HG03520 (cell line): ENCODE measurements around the gene CDHR2.

ENCODE experiments used
- ATAC-seq: cut with Tn5 transposase; IDR thresholded peaks from one replicate; pipeline ENCODE4 v1.9.1; 2021; ENCODE audit warnings: mild to moderate bottlenecking, moderate library complexity; ENCODE audit not compliant: unreplicated experiment

The CDHR2 gene, protein sequence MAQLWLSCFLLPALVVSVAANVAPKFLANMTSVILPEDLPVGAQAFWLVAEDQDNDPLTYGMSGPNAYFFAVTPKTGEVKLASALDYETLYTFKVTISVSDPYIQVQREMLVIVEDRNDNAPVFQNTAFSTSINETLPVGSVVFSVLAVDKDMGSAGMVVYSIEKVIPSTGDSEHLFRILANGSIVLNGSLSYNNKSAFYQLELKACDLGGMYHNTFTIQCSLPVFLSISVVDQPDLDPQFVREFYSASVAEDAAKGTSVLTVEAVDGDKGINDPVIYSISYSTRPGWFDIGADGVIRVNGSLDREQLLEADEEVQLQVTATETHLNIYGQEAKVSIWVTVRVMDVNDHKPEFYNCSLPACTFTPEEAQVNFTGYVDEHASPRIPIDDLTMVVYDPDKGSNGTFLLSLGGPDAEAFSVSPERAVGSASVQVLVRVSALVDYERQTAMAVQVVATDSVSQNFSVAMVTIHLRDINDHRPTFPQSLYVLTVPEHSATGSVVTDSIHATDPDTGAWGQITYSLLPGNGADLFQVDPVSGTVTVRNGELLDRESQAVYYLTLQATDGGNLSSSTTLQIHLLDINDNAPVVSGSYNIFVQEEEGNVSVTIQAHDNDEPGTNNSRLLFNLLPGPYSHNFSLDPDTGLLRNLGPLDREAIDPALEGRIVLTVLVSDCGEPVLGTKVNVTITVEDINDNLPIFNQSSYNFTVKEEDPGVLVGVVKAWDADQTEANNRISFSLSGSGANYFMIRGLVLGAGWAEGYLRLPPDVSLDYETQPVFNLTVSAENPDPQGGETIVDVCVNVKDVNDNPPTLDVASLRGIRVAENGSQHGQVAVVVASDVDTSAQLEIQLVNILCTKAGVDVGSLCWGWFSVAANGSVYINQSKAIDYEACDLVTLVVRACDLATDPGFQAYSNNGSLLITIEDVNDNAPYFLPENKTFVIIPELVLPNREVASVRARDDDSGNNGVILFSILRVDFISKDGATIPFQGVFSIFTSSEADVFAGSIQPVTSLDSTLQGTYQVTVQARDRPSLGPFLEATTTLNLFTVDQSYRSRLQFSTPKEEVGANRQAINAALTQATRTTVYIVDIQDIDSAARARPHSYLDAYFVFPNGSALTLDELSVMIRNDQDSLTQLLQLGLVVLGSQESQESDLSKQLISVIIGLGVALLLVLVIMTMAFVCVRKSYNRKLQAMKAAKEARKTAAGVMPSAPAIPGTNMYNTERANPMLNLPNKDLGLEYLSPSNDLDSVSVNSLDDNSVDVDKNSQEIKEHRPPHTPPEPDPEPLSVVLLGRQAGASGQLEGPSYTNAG (N-terminal part only)

DNA sequence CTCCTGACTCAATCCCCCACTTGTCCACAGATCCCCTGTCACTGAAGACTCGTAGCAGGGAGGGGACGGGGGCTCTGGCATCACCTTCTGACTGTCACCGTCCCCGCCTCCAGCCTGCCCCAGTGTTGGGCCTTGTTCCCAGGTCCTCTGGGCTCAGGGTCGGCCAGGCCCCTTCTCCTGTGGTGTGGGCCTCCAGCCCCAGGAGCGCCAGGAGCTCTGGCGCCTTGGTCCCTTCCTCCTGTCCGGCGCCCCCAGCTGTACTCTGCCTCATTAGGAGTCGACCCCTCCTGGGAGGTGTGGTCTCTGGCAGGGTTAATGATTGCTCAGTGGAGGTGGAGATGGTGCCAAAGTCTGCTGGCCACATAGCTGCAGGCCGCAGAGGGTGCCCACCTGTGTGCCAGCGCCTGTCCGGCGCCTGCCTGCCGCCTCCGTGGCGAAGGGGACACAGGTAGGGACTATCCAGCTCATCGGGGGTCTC is at the start of gene CDHR2:
CDHR2 (plus strand) TSS at position 376 of the 478 bp plus-strand sequence. CDS start 16,011 bp downstream, outside the sequence.
- ATAC-seq: no peak

- ATAC-seq: no peak
Measured at GRCh38 chr5:176500511-176500910, 48.6 kb upstream of the CDHR2 start.

GRCh38 chr5:176501333-176501732 is 47.8 kb upstream of the CDHR2 start:
- ATAC-seq: no peak

GRCh38 chr5:176503496-176503895 is 45.6 kb upstream of the CDHR2 start:
- no peak for ATAC-seq

DNA sequence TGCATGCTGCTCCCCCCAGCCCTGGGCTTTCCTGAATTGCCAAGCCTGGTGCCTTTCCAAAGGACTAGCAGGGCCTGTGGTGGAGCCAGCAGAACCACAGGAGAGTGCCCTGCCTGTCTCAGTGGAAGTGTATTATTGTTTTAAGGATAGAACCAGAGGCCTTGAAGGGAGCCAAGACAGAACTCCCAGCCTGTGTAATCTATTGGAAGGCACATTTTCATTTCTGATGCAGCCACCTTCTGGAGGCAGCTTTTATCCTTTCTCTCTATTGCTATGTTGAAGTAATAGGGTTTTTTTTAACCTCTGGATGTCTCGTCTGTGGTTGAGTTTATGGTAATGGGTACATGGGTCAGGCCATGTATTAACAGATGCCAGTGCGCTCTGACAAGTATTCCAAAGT is 41.2 kb upstream of the CDHR2 start:
- no peak for ATAC-seq

DNA sequence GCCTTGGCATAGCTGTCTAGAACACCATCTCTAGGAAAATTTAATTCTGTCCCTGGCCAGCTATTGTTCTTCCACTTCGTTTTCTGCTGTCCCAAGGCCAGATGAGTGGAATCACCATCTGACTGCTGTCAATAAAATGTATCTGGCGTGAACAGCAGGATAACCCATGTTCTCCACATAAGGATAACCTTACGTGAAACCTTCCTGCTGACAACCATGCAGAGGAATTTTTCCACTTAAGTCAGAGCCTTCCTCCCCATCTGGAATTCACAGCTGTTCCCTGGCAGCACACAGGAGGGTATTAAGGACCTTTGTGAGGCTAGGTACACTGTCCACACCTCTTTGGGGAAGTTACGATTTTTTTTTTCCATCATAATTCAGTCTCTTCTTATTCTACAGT is 40.5 kb upstream of the CDHR2 start:
- no peak for ATAC-seq

DNA sequence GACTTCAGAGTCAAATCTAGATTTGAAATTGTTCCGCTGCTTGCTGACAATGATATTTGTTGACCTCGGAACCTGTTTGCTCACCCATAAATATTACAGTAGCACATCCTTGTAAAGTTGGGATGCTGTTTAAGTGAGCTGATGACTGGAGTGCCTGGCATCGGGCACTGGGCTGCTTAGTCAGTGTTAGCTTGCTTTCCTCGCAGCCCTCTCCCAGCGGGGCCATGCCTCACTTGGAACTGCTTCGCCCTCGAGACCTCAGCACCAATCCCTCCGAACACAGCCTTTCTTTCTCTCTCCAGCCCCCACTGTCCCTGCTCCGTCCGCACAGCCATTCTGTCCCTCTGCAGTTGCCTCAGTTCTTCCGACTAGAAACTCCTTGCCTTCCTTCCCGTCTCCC is 35.4 kb upstream of the CDHR2 start:
- ATAC-seq: no peak

DNA sequence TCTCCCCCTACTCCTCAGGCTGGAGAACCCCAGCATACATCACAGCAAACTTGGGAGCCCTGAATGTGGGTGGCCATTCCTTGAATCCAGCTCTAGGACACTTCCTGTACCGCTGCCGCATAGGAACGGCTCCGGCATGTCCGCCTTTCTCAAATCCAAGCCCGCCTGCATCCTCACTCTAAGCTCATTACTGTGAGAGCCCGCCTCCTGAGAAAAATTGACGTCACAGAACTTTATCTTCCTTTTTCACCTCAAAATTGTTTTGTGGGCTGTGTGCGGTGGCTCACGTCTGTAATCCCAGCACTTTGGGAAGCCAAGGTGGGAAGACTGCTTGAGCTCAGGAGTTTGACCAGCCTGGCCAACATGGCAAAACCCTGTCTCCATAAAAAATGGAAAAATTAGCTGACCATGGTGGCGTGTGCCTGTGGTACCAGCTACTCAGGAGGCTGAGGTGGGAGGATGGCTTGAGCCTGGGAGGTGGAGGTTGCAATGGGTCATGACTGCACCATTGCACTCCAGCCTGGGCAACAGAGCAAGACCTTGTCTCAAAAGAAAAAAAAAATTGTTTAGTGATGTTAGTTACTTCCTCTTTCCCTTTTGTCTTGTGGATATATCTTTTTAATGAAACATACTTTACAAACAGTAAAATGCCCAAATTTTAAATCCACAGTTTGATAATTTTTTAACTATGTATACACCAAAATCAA is 34.7 kb upstream of the CDHR2 start:
- no peak for ATAC-seq

DNA sequence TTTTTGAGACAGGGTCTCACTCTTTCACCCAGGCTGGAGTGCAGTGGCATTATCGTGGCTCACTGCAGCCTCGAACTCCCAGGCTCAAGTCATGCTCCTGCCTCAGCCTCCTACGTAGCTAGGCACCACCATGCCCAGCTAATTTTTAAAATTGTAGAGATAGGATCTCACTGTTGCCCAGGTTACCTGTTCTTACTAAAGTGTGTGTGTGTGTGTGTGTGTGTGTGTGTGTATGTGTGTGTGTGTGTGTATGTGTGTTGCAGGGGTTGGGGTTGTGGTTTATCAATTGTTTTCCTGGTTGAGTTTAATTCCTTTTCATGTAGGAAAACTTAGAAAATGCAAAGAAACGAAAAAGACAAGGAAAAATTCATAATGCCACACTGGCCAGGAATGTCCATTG is 33.7 kb upstream of the CDHR2 start:
- ATAC-seq: no peak

- no peak for ATAC-seq
Measured at GRCh38 chr5:176517053-176517661, 32.0 kb upstream of the CDHR2 start.

DNA sequence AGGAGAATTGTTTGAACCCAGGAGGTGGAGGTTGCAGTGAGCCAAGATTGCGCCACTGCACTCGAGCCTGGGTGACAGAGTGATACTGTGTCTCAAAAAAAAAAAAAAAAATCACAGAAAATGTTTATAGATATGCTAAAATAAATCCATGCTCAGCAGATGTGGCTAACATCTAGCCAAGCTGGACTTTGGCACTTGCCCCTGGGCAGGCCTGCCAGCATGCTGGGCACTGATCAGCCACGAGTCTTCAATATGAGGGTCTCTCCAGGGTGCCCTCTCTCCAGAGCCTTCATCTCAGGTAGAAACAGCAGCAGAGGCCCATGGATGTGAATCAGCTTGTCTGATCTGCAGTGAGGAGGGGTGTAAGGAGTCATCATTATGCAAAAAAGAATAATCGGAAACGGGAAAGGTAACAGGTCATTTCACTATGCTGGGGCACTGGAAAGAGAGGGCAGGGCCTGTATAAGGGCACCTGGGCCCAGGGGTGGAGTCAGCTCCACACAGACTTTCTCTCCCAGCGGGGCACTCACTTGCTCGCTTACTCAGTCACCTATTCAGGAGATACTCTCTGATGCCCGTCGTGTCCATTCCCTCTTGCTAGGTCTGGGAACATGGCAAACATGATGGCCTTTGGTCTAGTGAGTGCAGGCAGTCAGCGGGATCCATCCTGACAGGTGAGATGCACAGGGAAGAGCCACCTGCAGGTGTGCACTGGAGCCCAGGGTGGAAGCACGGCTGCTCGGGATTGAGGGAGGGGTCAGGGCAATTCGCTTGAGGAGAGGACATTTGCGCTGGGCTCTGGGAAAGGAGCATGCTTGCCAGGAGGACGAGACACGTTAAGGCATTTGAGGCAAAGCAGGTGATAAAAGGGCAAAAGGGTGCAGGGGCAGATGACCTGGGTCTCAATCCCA is 29.1 kb upstream of the CDHR2 start:
- ATAC-seq: no peak

DNA sequence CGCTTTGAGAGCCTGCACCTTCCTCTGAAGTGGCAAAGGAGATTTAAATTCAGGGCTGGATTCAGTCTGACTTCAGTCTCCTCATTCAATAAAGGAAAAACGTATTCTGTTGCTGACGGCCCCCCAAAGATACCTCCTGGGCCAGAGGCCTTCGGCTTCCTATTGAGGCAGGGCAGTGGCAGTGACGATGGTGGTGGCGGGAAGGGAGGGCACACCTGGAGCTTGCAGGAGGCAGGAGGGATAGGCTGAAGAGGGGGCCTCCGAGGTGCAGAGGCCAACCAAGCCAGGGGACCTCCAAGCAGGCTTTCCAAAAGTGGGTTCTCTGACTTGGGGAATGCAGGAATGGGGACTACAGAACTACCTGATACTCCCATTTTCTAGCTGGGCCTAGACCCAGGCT is 27.9 kb upstream of the CDHR2 start:
- no peak for ATAC-seq

GRCh38 chr5:176521699-176522263 is 27.4 kb upstream of the CDHR2 start:
- ATAC-seq: no peak

DNA sequence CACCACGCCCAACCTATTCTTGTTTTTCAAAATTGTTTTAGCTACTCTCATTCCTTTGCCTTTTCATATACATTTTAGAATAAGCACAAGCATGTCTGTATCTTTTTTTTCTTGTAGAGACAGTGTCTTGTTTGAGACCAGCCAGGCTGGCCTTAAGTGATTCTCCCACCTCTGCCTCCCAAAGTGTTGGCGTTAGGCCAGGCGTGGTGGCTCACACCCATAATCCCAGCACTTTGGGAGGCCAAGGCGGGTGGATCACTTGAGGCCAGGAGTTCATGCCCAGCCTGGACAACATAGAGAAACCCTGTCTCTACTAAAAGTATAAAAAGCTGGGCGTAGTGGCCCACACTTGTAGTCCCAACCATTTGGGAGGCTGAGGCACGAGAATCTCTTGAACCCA is 25.0 kb upstream of the CDHR2 start:
- no peak for ATAC-seq

DNA sequence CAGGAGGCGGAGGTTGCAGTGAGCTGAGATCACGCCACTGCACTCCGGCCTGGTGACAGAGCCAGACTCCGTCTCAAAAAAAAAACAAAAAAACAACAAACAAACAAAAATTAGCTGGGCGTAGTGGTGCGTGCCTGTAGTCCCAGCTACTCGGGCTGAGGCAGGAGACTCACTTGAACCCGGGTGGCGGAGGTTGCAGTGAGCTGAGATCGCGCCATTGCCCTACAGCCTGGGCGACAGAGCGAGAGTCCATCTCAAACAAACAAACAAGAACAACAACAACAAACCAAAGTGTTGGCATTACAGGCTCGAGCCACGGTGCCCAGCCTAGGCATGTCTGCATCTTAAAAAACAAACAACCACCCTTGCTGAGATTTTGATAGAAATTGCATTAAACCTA is 24.2 kb upstream of the CDHR2 start:
- no peak for ATAC-seq

DNA sequence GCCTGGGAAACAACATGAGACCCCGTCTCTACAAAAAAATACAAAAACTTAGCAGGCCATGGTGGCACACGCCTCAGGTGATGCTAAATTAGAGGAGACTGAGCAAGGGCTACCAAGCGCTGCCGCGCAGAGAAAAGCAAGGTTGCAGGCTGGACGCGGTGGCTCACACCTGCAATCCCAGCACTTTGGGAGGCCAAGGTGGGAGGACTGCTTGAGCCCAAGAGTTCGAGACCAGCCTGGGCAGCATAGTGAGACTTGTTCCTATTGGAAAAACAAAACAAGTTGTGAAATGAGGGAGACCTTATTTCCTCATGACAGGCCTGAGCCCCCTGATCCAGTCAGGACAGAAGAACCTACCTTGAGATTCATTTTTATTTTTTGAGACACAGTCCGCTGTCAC is 23.5 kb upstream of the CDHR2 start:
- no peak for ATAC-seq

DNA sequence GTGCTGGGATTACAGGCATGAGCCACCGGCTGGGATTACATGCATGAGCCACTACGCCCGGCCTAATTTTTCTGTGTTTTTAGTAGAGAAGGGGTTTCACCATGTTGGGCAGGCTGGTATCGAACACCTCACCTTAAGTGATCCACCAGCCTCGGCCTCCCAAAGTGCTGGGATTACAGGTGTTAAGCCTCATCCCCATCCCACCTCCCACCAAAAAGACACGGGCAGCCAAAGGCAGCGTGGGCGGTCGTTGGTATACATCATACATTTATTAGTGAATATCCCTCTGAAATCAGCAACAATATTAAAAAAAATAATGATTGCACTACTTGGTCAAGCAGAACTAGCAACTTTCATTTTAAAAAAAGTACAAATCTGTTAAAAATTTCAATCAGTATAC is 22.7 kb upstream of the CDHR2 start:
- no peak for ATAC-seq
